Prostate gland (tissue), 2 donors: ENCODE measurements around the gene TLE5.

Experiments used
- CTCF ChIP-seq, 4 experiments: fragments of 200-600 bp in 2 of 4; fragments of 450-650 bp in 2 of 4; sonication (generic) in 2 of 4; IDR thresholded peaks; 1 replicate in 3 of 4; 2 replicates in 1 of 4; pipeline ENCODE4 v1.5.1; 2016 to 2019; ENCODE audit warnings: antibody characterized with exemption in 4 of 4, mild to moderate bottlenecking in 2 of 4, moderate library complexity in 2 of 4
- POLR2A ChIP-seq: fragments of 450-650 bp; IDR thresholded peaks from one replicate; pipeline ENCODE4 v1.6.1; 2016; ENCODE audit warnings: antibody characterized with exemption, mild to moderate bottlenecking
- POLR2AphosphoS5 ChIP-seq: sonication (generic); formaldehyde crosslinking; IDR thresholded peaks from one replicate; pipeline ENCODE4 v1.6.1; 2017; ENCODE audit warnings: antibody characterized with exemption

GRCh38 chr19:3020321-3020960 is 41.9 kb downstream of the TLE5 start:
- TF ChIP-seq POLR2A (no peak), CTCF (IDR thresholded peaks at IDR 0.05) (no peak), POLR2AphosphoS5 (no peak)
